DMS114 treated with DMSO at 0.1 percent for 48 hours (cell line): ENCODE measurements around the gene CYP20A1.
A peak's percentile ranks its signal among the peaks of the same experiment; 100 is the strongest.
"Not testable (repeated sequence)": the region's sequence is repeated elsewhere in the genome, so short reads cannot be mapped to it uniquely, and the experiment has no call there.

ENCODE experiments used
- DNase-seq: peaks from one replicate; lab custom pipeline; 2025; ENCODE audit not compliant: unreplicated experiment; lab: John Stamatoyannopoulos, UW

Gene CYP20A1

GRCh38 chr2:203238704-203239526 lies at the start of gene CYP20A1:
Gene CYP20A1 (plus strand): TSS chr2:203239018. CDS start chr2:203239063, 45 bp downstream.
- peak; percentile 89 for DNase-seq

- DNase-seq, result not testable (repeated sequence)
These were observed 48.3 kb upstream of the CYP20A1 start for GRCh38 chr2:203190547-203190946.

GRCh38 chr2:203191026-203191425 lies 47.8 kb upstream of the CYP20A1 start:
- not testable (repeated sequence) for DNase-seq

- no peak for DNase-seq
These were observed 46.9 kb upstream of the CYP20A1 start for GRCh38 chr2:203191961-203192360.

- no peak for DNase-seq
These were observed 43.3 kb upstream of the CYP20A1 start for GRCh38 chr2:203195331-203196036.

GRCh38 chr2:203200866-203201265 lies 38.0 kb upstream of the CYP20A1 start:
- no peak for DNase-seq

- no peak for DNase-seq
These were observed 37.4 kb upstream of the CYP20A1 start for GRCh38 chr2:203201426-203201825.

GRCh38 chr2:203209538-203209937 lies 29.3 kb upstream of the CYP20A1 start:
- no peak for DNase-seq

GRCh38 chr2:203225423-203226039 lies 13.3 kb upstream of the CYP20A1 start:
- DNase-seq, result no peak

- DNase-seq, result not testable (repeated sequence)
These were observed 9.1 kb upstream of the CYP20A1 start for GRCh38 chr2:203229674-203230073.

- DNase-seq, result peak; percentile 25
These were observed 1.2 kb upstream of the CYP20A1 start for GRCh38 chr2:203237346-203238238.

GRCh38 chr2:203238292-203238703 lies 520 bp upstream of the CYP20A1 start:
- no peak for DNase-seq

GRCh38 chr2:203240491-203240890 lies 1.7 kb downstream of the CYP20A1 start:
- no peak for DNase-seq

GRCh38 chr2:203242518-203242917 lies 3.7 kb downstream of the CYP20A1 start:
- DNase-seq, result no peak

- no peak for DNase-seq
These were observed 7.8 kb downstream of the CYP20A1 start for GRCh38 chr2:203246646-203247045.

GRCh38 chr2:203252818-203253217 lies 14.0 kb downstream of the CYP20A1 start:
- no peak for DNase-seq

GRCh38 chr2:203253422-203254095 lies 14.7 kb downstream of the CYP20A1 start:
- DNase-seq, result not testable (repeated sequence)

- DNase-seq, result no peak
These were observed 22.7 kb downstream of the CYP20A1 start for GRCh38 chr2:203261326-203262159.

GRCh38 chr2:203279288-203279687 lies 40.5 kb downstream of the CYP20A1 start:
- no peak for DNase-seq
